ENCODE results near the gene ELMO1. TPM values are rescaled to one million over a fixed set of nuclear protein-coding genes. Genes with fewer than 3 reads are reported as not detected.

Gene ELMO1
- total RNA-seq, 1 experiment from 2014 or later = not detected

- Histone ChIP-seq H2AFZ (ENCODE audit: low read length) (no peak overlapping the region), H4K20me1 (ENCODE audit: low read length) (no peaks in the 10 kb centered on the region), H3K27me3 (ENCODE audit: low read length) (0 out of 2 replicates have a peak, but pooled peaks cover 3% of the 10 kb centered on the region), H3K4me3 (ENCODE audit: low read length) (no peak overlapping the region), H3K9me2 (replicated peaks; ENCODE audit: low read length) (no peaks in the 10 kb centered on the region), H3K9me3 (ENCODE audit: low read length) (no peaks in the 10 kb centered on the region), H3K4me2 (ENCODE audit: low read length) (no peak overlapping the region), H3K36me3 (ENCODE audit: low read depth, low read length) (no peaks in the 10 kb centered on the region), H3K27ac (ENCODE audit: low read length) (no peak overlapping the region), H3K9ac (ENCODE audit: low read length) (no peak overlapping the region), H3K79me2 (ENCODE audit: low read length) (no peaks in the 10 kb centered on the region), H3K4me1 (ENCODE audit: insufficient read depth, low read length) (no peaks in the 10 kb centered on the region), H3F3A (ENCODE audit: low read length, unreplicated experiment) (no peaks in the 10 kb centered on the region)
- ChIA-PET CTCF (no interaction called here), POLR2A (ENCODE audit: unreplicated experiment) (no interaction called here)
- DNase-seq (no peak), ATAC-seq (no peak)
- BruUV-seq (replicated peaks) = no TSS peak
- intact Hi-C loops (cut with micrococcal nuclease) = no loop called here
- TF ChIP-seq EZH2 (IDR thresholded peaks at IDR 0.05; ENCODE audit: low read length, unreplicated experiment) (no peak), EZH2phosphoT487 (IDR thresholded peaks at IDR 0.05; ENCODE audit: borderline replicate concordance, low read length) (no peak)
- TF ChIP-seq, protein P1, sequence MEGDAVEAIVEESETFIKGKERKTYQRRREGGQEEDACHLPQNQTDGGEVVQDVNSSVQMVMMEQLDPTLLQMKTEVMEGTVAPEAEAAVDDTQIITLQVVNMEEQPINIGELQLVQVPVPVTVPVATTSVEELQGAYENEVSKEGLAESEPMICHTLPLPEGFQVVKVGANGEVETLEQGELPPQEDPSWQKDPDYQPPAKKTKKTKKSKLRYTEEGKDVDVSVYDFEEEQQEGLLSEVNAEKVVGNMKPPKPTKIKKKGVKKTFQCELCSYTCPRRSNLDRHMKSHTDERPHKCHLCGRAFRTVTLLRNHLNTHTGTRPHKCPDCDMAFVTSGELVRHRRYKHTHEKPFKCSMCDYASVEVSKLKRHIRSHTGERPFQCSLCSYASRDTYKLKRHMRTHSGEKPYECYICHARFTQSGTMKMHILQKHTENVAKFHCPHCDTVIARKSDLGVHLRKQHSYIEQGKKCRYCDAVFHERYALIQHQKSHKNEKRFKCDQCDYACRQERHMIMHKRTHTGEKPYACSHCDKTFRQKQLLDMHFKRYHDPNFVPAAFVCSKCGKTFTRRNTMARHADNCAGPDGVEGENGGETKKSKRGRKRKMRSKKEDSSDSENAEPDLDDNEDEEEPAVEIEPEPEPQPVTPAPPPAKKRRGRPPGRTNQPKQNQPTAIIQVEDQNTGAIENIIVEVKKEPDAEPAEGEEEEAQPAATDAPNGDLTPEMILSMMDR (conservative IDR thresholded peaks at IDR 0.05; ENCODE audit: low read depth, low read length) = no peak
Observed at GRCh38 chr7:37419496-37419895, 29.2 kb downstream of the ELMO1 start.

- Histone ChIP-seq H3K79me2 (ENCODE audit: low read length) (no peaks in the 10 kb centered on the region), H2AFZ (ENCODE audit: low read length) (no peak overlapping the region), H3K4me1 (ENCODE audit: insufficient read depth, low read length) (no peaks in the 10 kb centered on the region), H3K36me3 (ENCODE audit: low read depth, low read length) (no peaks in the 10 kb centered on the region), H3K27me3 (ENCODE audit: low read length) (0 out of 2 replicates have a peak, but pooled peaks cover 3% of the 10 kb centered on the region), H3K27ac (ENCODE audit: low read length) (no peak overlapping the region), H3K4me3 (ENCODE audit: low read length) (no peak overlapping the region), H3K9me2 (replicated peaks; ENCODE audit: low read length) (no peaks in the 10 kb centered on the region), H3K9ac (ENCODE audit: low read length) (no peak overlapping the region), H3F3A (ENCODE audit: low read length, unreplicated experiment) (no peaks in the 10 kb centered on the region), H3K9me3 (ENCODE audit: low read length) (no peaks in the 10 kb centered on the region), H3K4me2 (ENCODE audit: low read length) (no peak overlapping the region), H4K20me1 (ENCODE audit: low read length) (no peaks in the 10 kb centered on the region)
- intact Hi-C loops (cut with micrococcal nuclease) = no loop called here
- ATAC-seq = no peak
- ChIA-PET POLR2A (ENCODE audit: unreplicated experiment) (no interaction called here), CTCF (no interaction called here)
- no peak for TF ChIP-seq EZH2 (IDR thresholded peaks at IDR 0.05; ENCODE audit: low read length, unreplicated experiment)
- no peak for TF ChIP-seq EZH2phosphoT487 (IDR thresholded peaks at IDR 0.05; ENCODE audit: borderline replicate concordance, low read length)
- TF ChIP-seq, protein P1 (conservative IDR thresholded peaks at IDR 0.05; ENCODE audit: low read depth, low read length) = no peak
- BruUV-seq (replicated peaks) = no TSS peak
- DNase-seq = no peak
Observed at GRCh38 chr7:37418381-37418780, 30.3 kb downstream of the ELMO1 start.

GRCh38 chr7:37417107-37417474, 31.6 kb downstream of the ELMO1 start:
- no peaks in the 10 kb centered on the region for H3K9me2 ChIP-seq (replicated peaks; ENCODE audit: low read length)
- intact Hi-C loops (cut with micrococcal nuclease) = no loop called here

More at GRCh38 chr7:37417107-37417474, 31.6 kb downstream of the ELMO1 start:
- no peak overlapping the region for H3K4me2 ChIP-seq (ENCODE audit: low read length)
- BruUV-seq (replicated peaks) = no TSS peak
- H3K27me3 ChIP-seq (ENCODE audit: low read length) = 0 out of 2 replicates have a peak, but pooled peaks cover 3% of the 10 kb centered on the region
- H3K36me3 ChIP-seq (ENCODE audit: low read depth, low read length) = no peaks in the 10 kb centered on the region
- TF ChIP-seq EZH2 (IDR thresholded peaks at IDR 0.05; ENCODE audit: low read length, unreplicated experiment) (no peak), EZH2phosphoT487 (IDR thresholded peaks at IDR 0.05; ENCODE audit: borderline replicate concordance, low read length) (no peak)
- TF ChIP-seq, protein P1 (conservative IDR thresholded peaks at IDR 0.05; ENCODE audit: low read depth, low read length) = no peak
- DNase-seq (no peak), ATAC-seq (no peak)
- CTCF ChIA-PET = no interaction called here
- no peaks in the 10 kb centered on the region for H3F3A ChIP-seq (ENCODE audit: low read length, unreplicated experiment)
- no peak overlapping the region for H3K27ac ChIP-seq (ENCODE audit: low read length)
- H3K9ac ChIP-seq (ENCODE audit: low read length) = no peak overlapping the region
- no peaks in the 10 kb centered on the region for H4K20me1 ChIP-seq (ENCODE audit: low read length)
- POLR2A ChIA-PET (ENCODE audit: unreplicated experiment) = no interaction called here
- H3K79me2 ChIP-seq (ENCODE audit: low read length) = no peaks in the 10 kb centered on the region
- H3K9me3 ChIP-seq (ENCODE audit: low read length) = no peaks in the 10 kb centered on the region
- H2AFZ ChIP-seq (ENCODE audit: low read length) = no peak overlapping the region
- no peaks in the 10 kb centered on the region for H3K4me1 ChIP-seq (ENCODE audit: insufficient read depth, low read length)
- no peak overlapping the region for H3K4me3 ChIP-seq (ENCODE audit: low read length)
